Medulla oblongata (tissue), 1 donor: ENCODE measurements around the gene CFAP61.
"Not testable (repeated sequence)": the region's sequence is repeated elsewhere in the genome, so short reads cannot be mapped to it uniquely, and the experiment has no call there.

ENCODE experiments used
- DNase-seq: peaks from one replicate; pipeline ENCODE4 v3.0.0-alpha.2; 2015; ENCODE audit errors: extremely low spot score

The CFAP61 gene, protein sequence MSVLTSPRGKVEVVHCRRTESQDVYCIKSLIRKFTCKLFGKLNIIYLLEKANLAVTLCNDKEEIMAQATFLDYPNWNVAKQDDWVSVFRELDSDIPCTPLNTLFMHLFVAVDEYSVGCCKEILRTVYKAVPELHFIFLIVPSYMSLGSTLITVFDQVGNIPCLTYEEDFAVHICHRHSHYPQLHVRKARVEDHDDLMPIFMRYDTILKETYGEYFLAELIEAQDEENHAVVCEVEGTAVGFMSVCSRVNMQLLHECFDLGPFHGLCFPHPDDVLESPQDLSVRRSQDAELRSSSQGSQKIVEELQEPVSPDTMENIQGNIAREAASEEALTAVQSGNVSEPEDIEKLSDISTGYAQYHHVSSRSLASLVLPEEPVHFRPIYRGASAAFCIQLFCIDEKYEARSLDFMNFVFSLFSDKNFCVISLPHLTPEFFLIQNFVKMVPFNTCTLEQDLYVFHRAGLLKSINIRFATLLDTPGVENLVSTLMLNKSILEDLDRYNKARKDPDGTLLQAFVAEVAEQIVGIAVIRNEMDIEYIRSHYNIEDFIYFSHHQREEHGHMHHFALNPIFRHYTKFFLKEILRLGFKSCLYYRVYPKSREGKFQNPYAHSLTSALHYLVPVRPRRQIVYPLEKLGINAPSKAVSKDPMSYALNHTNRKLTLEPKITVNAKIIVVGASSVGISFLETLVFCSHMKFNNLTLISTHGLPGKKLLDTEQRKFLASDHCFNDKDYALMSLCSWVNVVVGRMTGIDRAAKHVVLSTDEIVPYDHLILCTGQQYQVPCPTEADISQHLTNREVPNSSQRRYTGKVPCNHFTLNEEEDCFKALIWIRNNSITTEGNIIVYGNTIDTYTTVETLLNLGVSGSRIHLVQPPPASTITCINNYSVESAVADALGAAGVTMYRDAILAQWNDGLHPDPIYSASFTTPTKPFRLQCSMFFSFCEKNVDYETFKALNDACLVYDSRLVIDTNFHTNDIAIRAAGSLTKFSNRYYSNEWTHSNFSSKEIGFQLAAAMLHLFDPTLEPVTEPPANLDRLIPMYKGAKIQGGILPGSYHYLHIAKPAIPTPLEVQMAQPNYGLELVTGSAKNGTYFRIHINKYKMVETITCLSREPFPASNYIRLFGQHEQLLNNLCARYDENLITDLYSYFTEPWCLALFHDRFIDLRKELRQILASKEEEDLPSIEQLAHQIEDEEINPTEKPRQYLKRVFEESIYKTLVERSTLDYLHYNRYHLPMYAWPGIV

DNA sequence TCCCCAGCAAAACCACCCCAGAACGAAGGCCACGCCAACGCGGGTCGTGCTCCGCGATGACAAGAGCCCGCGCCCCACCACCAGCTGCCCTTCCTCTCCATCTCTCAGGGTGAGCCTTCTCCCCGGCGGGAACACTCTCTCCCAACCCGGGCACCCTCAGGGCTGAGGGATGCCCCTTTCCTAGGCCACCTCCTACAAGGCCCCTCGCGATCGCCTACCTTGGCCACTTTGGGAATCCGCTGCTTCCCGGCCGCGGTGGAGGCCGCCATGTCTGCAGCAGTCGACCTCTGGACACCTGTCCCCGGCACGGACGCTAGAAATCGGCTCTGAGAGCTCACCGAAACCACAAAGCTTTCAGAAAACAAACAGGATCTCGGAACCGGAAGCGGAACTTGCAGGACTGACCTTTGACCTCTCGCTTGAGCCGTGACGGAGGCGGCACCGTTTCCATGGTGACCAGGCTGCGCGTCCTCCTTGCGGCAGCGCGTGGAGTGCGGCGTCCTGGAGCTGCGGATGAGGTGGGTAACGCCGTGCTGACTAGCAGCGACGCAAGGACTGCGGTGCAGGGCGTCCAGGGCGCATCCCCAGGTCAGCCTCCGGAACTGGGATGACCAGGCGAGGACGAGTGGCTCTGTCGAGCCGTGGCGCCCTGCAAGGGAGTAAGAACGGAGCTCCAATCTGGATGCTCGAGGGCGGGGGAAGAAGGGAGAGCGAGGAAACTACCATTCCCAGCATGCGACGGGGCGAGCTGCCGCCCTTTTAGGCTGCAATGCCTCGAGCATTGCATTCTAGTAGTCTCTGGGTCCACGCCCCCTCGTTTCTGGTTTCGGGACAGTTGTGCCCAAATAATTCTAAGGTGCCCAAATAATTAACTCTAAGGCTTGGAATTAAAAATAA, at the start of gene CFAP61, which contains the start of gene CRNKL1:
Gene CFAP61 (plus strand): TSS at position 459 of the 897 bp plus-strand sequence. CDS start 4,122 bp downstream, outside the sequence.
Gene CRNKL1 (minus strand): TSS at position 393 of the 897 bp plus-strand sequence. CDS start 124 bp downstream, at position 269.
- DNase-seq, result peak; percentile 98

DNA sequence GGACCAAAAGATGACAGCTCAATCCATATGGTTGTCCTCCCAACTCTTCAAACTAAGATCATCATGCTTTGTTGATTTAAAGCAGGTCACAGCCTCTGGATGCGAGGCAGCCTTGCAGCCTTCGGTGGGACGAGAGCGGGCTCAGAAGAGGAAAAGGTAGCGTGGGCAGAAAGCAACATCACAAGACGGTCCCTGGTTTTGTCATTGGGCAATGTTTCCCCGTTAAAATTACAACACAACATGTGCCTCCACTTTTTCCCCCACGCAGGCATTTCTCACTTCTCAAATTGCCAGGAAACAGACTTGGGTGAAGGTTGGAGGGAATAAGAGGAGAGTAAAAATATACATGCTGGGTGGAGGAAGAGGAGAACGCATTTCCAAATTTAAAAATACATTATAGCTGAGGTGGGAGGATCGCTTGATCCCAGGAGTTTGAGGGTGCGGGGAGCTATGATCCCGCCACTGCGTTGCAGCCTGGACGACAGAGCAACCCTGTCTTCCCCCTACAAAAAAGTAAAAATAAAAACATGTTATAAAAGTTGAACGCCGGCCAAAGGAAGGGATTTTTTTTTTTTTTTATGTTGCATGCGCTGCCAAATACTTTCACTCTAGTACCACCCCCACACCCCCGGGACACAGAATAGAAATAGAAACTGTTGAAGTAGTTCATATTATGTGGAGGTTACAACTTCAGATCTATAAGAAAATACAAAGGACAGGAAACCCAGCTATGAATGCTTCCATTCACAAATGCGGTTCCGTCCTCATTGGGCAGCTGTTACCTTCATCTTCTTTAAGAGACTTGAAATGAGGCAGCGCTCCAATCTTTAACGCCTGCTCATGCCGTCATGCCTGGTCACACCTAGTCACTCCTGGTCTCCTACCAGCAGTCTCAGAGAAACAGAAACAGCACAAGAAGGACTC, 49.0 kb upstream of the CFAP61 start:
- DNase-seq, result peak; percentile 83

DNA sequence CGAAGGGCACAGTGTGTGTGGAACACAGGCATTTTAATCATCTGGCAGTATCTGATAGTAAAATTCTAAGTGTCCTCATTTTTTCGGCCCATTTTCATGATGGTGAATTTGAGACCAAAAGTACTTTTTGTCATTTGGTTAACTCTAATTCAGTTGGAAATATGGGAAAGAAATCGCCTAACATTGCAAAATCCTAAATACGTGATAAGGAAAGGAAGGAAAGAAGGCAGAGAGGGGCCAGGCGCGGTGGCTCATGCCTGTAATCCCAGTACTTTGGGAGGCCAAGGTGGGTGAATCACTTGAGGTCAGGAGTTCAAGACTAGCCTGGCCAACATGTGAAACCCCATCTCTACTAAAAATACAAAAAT, 48.4 kb upstream of the CFAP61 start:
- not testable (repeated sequence) for DNase-seq

DNA sequence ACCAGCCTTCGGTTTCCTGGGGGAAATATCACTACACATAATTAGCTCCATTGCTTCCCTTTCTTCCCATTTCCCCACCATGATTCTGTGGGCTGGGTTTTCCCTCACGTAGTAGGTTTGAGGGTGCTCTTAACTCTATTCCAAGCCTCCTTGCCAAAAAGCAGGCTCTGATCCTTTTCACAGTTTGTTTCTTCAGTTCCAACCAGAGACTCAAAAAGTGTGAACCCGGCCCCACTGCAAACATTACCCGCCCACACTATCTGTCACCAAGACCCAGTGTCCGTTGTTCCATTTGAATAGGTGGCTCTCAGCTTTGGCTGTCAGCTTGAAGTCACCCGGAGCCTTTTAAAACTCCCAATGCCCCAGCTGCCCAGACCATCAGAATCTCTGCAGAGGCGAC, 47.0 kb upstream of the CFAP61 start:
- no peak for DNase-seq

DNA sequence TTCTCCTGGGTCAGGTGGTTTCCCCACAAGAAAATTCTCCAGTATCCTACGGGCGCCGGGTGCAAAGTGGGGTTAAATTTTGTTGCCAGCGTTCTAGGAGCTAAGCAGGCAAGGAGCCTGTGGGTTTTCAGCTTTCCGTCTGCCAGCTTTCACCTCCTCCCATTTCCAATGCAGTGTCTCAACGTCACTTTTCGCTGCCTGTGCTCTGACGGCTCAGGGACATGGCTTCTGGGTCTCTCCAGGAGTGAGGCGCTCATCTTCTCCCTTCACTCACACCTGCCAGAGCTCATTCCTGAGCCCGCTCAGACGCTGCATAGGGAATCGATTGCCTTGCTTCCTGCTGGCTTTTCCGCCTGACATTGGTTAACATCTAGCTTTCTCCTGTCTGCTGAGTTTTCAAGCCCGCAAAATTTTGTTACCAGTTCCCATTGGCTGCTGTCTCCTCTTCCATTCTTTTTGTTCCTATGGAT, 42.5 kb upstream of the CFAP61 start:
- no peak for DNase-seq

DNA sequence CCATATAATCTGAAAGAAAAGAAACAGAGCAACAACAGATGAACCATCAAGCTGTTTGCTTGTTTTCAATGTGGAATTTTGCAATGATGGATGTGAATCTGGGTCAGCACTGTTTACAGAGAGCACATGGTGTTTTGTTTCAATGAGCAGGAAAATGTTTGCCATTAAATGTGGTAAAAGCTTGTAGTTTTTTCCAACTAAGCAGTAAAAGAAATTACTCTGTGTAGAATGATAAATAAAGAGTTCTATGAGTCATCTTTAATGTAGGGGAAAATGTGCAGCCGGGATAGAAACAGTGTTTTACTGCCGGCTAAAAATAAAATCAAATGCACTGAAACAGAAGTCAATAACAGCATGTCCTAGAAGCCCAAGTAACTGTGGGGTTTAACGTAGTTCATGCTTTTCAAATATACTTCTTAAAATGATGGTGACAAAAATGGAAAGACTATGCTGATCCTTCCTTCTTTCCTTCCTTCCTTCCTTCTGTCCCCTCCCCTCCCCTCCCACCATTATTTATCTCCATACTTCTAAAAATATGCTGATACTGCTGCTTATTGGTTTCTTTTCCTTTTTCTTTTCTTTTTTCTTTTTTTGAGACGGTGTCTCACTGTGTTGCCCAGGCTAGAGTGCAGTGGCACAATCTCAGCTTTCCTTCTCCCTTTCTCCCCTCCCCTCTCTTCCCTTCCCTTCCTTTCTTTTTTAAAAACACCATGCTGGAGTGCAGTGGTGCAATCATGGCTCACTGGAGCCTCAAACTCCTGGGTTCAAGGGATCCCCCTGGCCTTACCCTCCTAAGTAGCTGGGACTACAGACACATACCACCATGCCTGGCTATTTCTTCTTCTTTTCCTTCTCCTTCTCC, 41.5 kb upstream of the CFAP61 start:
- DNase-seq, result no peak

DNA sequence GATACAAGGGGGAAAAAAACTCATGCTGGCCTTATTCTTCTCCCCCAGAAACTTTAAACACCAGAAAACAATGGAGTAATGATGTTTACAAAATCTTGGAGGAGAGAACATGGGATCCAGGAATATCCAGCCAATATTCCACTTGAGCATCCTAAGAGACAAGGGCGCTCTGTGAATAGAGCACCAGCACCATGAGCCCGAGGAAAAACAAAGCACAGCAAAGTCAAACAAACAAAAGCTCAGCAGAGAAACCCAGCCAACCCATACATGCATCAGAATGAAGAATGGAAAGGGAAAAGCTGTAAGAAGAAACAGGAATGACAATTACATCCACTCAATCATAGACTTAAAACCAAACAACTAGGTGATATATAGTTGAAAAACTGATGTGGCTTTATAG, 39.8 kb upstream of the CFAP61 start:
- peak; percentile 89 for DNase-seq

DNA sequence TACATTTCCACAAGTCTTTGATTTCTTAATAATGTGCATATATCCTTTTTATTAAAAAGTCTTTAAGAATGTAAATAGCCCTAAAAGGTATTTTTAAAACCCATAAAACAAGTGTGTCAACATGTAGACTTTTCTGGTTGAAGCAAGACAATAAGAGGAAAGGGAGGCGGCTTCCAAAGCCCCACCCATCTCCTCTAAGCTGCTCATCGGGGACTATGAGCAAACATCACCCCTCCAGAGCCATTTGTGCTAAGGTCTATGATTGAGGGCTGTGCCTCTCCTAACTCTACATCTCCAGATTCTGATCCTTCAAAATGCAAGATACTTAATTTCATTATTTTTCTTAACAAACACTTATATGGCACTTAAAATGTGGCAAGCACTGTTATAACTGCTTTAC, 37.7 kb upstream of the CFAP61 start:
- no peak for DNase-seq

DNA sequence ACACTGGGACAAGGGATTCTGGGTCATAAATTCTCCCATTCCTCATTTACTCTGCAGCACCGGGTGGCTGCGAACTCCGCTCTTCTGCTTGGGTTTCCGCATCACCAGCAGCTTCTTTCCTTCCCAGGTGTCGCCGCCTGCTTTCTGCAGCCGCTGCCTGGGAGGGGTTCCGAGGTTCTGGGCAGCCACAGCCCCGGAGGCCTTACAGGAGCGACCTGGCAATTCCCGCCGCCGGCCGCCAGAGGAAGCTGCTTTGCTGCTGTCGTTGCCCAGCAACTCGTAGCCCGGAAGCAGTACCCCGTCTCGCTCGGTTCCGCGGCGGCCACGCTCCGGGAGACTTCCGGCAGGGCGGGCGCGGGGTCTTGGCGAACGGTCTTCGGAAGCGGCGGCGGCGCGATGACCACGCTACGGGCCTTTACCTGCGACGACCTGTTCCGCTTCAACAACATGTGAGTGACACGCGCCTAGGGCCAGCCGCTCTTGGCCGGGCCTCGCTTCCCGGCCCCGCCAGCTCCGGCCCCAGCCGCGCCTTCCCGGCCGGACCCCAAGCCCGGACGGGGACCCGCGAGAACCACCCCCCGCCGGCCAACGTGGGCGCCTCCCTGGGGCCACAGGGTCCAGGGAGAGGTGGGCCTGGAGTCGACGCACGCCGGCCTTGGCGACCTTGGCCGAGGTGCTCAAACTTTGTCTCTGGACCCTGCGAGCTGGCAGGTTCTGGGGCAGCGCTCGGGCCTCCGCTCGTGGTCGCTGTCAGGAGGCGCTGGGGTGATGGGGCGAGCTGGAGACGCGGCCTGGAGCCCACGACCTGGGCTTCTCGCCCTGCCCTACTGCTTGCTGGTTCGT, 35.1 kb upstream of the CFAP61 start, which contains the start of gene NAA20:
Gene NAA20 (plus strand): TSS at position 362 of the 843 bp plus-strand sequence. CDS start 35 bp downstream, at position 397.
- peak; percentile 94 for DNase-seq

DNA sequence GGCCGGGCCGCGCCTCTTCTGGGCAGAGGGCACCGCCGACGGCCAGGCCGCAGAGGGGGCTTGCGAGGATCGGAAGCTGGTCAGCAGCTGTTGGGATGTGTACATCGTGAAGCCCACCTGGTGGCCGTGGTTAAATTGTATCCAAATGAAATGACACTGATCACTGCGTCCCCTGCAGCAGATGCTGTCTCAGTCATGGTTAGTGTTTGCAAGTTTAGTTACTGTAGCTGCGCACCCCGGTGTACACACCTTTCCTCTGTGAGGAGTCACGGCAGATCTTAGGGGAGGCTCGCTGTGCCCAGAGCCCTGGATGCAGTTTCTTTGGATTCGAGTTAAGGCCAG, 34.5 kb upstream of the CFAP61 start:
- DNase-seq, result no peak

DNA sequence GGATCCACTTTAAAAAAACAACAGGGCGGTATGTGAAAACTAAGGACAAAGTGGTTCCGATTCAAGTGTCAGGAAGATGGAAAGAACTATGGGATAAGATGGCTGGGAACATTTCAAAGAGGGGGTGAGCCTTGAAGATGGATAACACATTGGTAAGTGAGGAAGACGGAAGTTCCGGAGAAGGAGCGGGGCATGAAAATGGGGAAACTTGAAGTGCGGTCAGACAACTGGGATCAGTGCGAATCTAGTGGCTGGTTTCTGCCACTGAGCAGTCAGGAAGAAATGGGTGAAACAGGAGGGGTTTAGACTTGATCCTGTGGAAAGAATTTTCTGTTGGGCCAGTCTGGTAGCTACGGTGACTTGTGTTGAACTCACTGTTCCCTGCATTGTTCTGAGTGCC, 34.0 kb upstream of the CFAP61 start:
- DNase-seq, result no peak

DNA sequence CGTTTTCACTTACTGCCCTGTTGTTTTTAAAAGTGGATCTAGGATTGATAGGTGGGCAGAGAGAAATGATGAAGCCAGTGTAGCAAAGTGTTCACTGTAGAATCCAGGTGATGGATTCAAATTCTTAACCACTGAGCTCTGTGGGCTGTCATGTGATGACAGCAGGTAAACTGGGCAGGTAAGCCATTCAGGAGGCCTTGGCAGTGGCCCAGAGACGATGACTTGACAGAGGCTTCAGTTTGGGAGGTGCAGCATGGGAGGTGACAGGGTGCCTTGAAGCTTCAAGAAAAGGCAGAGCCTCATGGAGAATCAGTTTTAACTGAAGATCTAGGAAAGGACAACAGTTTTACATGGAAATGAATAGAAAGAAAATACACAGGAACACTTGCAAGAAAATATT, 33.2 kb upstream of the CFAP61 start:
- no peak for DNase-seq

DNA sequence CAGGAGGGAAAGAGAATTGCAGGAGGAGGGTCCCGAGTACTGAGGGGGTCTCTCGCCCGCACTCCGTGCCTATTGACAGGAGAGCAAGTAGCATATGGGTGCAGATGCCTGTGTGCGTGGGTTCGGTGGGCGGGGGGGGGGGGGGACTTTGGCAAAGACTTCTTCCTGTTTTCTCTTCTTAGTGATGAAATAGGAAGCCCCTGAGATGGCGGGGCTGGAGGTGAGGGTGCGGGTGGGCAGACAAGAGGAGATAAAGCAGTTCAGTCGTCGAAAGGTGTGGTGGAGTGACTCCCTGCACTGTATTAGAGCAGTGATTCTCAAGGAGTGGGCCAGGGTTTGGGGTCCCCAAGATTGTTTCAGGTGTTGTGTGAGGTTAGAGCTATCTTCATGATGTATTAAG, 31.4 kb upstream of the CFAP61 start:
- DNase-seq, result no peak

DNA sequence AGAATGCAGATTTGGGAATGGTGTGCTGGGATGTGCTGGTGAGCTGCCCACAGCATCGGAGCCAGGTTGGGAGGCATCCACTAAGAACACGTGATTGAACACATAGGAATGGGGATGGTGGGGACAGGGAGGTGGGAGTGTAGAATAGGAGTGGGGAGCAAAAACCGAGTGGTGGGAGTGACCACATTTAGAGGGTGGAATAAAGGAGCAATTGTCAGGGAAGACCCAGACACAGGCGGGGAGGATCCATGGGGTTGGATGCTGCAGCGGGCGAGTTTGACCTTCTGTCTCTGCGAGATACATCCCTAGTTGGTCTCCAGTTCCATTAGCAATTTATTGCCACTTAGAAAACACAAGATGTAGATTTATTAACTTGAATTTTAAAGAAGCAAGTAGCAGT, 30.5 kb upstream of the CFAP61 start:
- no peak for DNase-seq

DNA sequence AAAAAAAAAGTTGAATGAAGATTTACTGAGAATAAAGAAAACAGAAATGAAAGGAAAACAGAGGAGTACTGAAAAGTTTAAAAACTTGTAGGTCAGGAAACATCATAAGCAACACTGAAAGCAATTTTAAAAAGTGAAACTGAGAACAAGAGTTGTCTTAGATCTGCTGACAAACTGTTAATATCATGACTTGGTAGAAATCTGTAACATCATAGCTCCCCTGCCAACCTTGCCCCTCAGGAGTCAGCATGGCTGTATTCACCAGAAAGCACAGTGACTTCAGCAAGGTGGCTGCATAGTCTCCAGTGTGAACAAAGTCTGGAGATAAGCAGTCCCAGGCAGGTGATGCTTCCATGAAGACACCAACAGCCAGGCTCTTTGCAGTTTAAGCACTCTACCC, 29.8 kb upstream of the CFAP61 start:
- DNase-seq, result no peak

DNA sequence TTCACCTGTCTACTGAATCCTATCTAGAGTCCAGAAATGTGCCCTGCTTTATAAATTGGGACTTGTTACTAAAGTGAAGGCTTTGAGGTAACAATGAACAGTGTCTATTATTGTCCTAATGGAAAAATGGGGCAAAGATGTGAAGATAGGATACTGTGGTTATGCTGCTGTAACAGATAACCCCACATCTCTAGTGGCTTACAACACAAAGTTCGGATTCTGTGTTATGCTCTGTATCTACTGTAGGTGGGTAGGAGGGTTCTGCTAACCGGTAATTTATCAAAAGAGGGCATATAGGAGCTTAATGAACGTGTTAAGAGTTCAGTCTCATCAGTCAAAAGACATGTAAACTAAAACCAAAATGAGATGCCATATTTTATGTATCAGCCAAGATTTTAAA, 28.9 kb upstream of the CFAP61 start:
- DNase-seq, result no peak

DNA sequence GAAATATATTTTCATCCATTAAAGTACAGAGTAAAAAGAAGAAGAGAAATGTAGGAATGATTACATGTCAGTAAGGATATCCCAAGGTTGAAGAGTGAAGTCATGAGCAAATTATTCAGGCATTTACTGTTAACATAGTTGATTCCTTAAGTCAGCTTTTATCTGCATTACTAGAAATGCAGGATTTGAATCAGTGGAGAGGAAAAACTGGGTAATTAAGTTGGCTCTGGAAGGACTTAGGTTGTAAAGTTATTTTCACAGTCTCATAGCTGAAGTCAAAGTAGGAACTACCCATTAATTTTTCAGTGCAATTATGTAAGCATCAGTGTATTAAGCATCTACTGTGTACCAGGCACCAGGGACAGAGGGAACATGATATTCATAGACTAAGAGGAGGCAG, 27.4 kb upstream of the CFAP61 start:
- DNase-seq, result no peak

DNA sequence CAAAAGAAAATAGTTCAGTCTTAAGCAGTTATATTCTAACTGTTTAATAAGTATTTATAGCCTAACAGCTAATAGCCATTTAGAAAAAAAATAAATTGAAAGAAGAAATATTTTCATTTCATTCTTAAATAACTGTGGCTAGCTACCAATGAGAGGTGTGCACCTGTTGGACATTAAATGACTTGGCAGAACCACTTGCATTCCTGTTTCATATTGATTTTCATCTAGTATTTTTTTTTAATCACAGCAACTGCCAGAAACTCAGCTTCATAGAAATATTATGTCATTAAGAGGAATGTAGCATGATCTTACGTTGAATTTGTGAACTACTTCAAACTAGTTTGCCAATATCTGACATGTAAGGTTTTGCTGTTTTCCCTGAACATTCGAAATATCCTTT, 25.0 kb upstream of the CFAP61 start:
- DNase-seq, result no peak
